SK-N-MC (cell line): Measurements from ENCODE around the gene ANKRD17.

ENCODE experiments used
- DNase-seq: peaks from one replicate; pipeline ENCODE4 v3.0.0-alpha.2; 2011; ENCODE audit warnings: low read depth, low spot score
- H3K27ac ChIP-seq: fragments of 200-600 bp; sonication (generic); 2 replicates; pipeline ENCODE4 v1.5.1; 2016; ENCODE audit warnings: mixed run types
- H3K36me3 ChIP-seq: fragments of 200-600 bp; sonication (generic); 2 replicates; pipeline ENCODE4 v1.6.1; 2017; ENCODE audit warnings: antibody characterized with exemption, low read length, mixed read lengths; ENCODE audit not compliant: insufficient read depth
- H3K4me3 ChIP-seq: fragments of 200-600 bp; sonication (generic); 2 replicates; pipeline ENCODE4 v1.5.1; 2016
- H3K9ac ChIP-seq: fragments of 200-600 bp; sonication (generic); 2 replicates; pipeline ENCODE4 v1.8.0; 2017; ENCODE audit warnings: mixed run types, mixed read lengths; ENCODE audit not compliant: insufficient read length
- H3K9me3 ChIP-seq: fragments of 200-600 bp; sonication (generic); 2 replicates; pipeline ENCODE4 v1.6.1; 2017; ENCODE audit warnings: low read depth, mild to moderate bottlenecking, antibody characterized with exemption, low read length, moderate library complexity, mixed read lengths
- EZH2 ChIP-seq: fragments of 200-600 bp; sonication (generic); IDR thresholded peaks from one replicate; pipeline ENCODE4 v1.6.1; 2017; ENCODE audit warnings: antibody characterized with exemption
- FOXP2 ChIP-seq: optimal IDR thresholded peaks from 2 replicates; pipeline ENCODE3; 2011; ENCODE audit warnings: mild to moderate bottlenecking, moderate library complexity; ENCODE audit not compliant: insufficient read depth; ENCODE audit errors: extremely low read length, control extremely low read depth
- POLR2AphosphoS5 ChIP-seq: IDR thresholded peaks from 2 replicates; pipeline ENCODE4 v1.6.1; 2012; ENCODE audit warnings: mild to moderate bottlenecking, low read depth, low read length, borderline replicate concordance

ANKRD17 gene

GRCh38 chr4:73098713-73099112, 159.9 kb downstream of the ANKRD17 start:
- Histone ChIP-seq H3K4me3 (no peak overlapping the region), H3K36me3 (peaks cover 92% of the 10 kb centered on the region), H3K9ac (no peak overlapping the region), H3K27ac (no peak overlapping the region), H3K9me3 (no peaks in the 10 kb centered on the region)
- TF ChIP-seq POLR2AphosphoS5, result no peak
- TF ChIP-seq FOXP2, result no peak
- no peak for TF ChIP-seq EZH2
- no peak for DNase-seq

GRCh38 chr4:73098016-73098415, 160.6 kb downstream of the ANKRD17 start:
- Histone ChIP-seq H3K9me3 (no peaks in the 10 kb centered on the region), H3K36me3 (peaks cover 92% of the 10 kb centered on the region), H3K4me3 (no peak overlapping the region), H3K27ac (peak overlapping the region; percentile 36; the same call in 1 of the 2 replicates), H3K9ac (no peak overlapping the region)
- TF ChIP-seq FOXP2, result no peak
- no peak for TF ChIP-seq EZH2
- no peak for TF ChIP-seq POLR2AphosphoS5
- DNase-seq, result no peak

GRCh38 chr4:73092868-73093267, 165.7 kb downstream of the ANKRD17 start:
- Histone ChIP-seq H3K36me3 (peaks cover 78% of the 10 kb centered on the region), H3K9ac (no peak overlapping the region), H3K4me3 (no peak overlapping the region), H3K27ac (no peak overlapping the region), H3K9me3 (no peaks in the 10 kb centered on the region)
- TF ChIP-seq POLR2AphosphoS5 (no peak), FOXP2 (no peak), EZH2 (no peak)
- no peak for DNase-seq

- Histone ChIP-seq H3K9ac (no peak overlapping the region), H3K36me3 (peaks cover 73% of the 10 kb centered on the region), H3K4me3 (no peak overlapping the region), H3K27ac (no peak overlapping the region), H3K9me3 (no peaks in the 10 kb centered on the region)
- no peak for TF ChIP-seq FOXP2
- DNase-seq, result no peak
Measured at GRCh38 chr4:73090738-73091137, 167.9 kb downstream of the ANKRD17 start.

GRCh38 chr4:73087871-73088270, 170.7 kb downstream of the ANKRD17 start:
- Histone ChIP-seq H3K9me3 (no peaks in the 10 kb centered on the region), H3K36me3 (peaks cover 77% of the 10 kb centered on the region), H3K9ac (no peak overlapping the region), H3K4me3 (no peak overlapping the region), H3K27ac (peak overlapping the region; percentile 50; the same call in 1 of the 2 replicates)
- TF ChIP-seq FOXP2 (no peak), EZH2 (no peak), POLR2AphosphoS5 (no peak)
- DNase-seq, result no peak

GRCh38 chr4:73086095-73086868, 172.3 kb downstream of the ANKRD17 start:
- DNase-seq, result no peak
- no peaks in the 10 kb centered on the region for H3K9me3 ChIP-seq
- H3K4me3 ChIP-seq, result no peak overlapping the region
- peaks cover 73% of the 10 kb centered on the region for H3K36me3 ChIP-seq
- H3K9ac ChIP-seq, result no peak overlapping the region
- H3K27ac ChIP-seq, result no peak overlapping the region
- TF ChIP-seq POLR2AphosphoS5 (no peak), FOXP2 (no peak), EZH2 (no peak)

GRCh38 chr4:73080789-73081188, 177.8 kb downstream of the ANKRD17 start:
- no peak overlapping the region for H3K27ac ChIP-seq
- H3K9ac ChIP-seq, result no peak overlapping the region
- peaks cover 88% of the 10 kb centered on the region for H3K36me3 ChIP-seq
- no peaks in the 10 kb centered on the region for H3K9me3 ChIP-seq
- no peak for DNase-seq
- TF ChIP-seq FOXP2 (no peak), POLR2AphosphoS5 (no peak), EZH2 (no peak)
- no peak overlapping the region for H3K4me3 ChIP-seq

- no peak for DNase-seq
- Histone ChIP-seq H3K4me3 (no peak overlapping the region), H3K9me3 (no peaks in the 10 kb centered on the region), H3K9ac (no peak overlapping the region), H3K36me3 (peaks cover 80% of the 10 kb centered on the region), H3K27ac (no peak overlapping the region)
- TF ChIP-seq POLR2AphosphoS5 (no peak), EZH2 (no peak), FOXP2 (no peak)
Measured at GRCh38 chr4:73075832-73076231, 182.8 kb downstream of the ANKRD17 start.

GRCh38 chr4:73070074-73070390, 188.6 kb downstream of the ANKRD17 start:
- no peaks in the 10 kb centered on the region for H3K9me3 ChIP-seq
- peak overlapping the region; percentile 88 for H3K9ac ChIP-seq
- TF ChIP-seq FOXP2, result no peak
- TF ChIP-seq EZH2, result no peak
- no peak for TF ChIP-seq POLR2AphosphoS5
- peaks cover 30% of the 10 kb centered on the region for H3K36me3 ChIP-seq
- peak overlapping the region; percentile 97 for H3K27ac ChIP-seq
- peak; percentile 35 for DNase-seq
- peak overlapping the region; percentile 85 for H3K4me3 ChIP-seq
